Measurements from ENCODE around the gene UGT1A4. TPM values are rescaled to one million over a fixed set of nuclear protein-coding genes. Genes with fewer than 3 reads are reported as not detected.
A peak's percentile ranks its signal among the peaks of the same experiment; 100 is the strongest.

UGT1A4 gene
- total RNA-seq, 2 donors from 2014 or later: not detected

DNA sequence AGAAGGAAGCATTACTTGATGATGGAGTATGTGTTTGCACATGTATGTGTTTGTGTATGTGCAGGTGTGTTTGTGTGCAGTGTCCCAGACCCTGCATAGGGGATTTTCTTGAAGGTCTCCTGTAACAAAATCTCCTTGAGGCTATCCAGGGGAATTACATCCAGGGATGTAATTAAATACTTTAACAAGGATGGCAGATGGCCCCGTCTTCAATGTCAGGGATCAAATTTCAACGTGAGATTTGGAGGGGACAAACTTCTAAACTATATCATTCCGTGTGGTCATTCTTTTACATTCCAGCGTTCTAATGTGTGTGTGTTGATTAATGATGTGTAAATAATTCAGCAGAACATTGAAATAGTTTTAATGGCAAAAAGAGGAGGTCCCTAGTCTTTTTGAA lies 43.5 kb upstream of the UGT1A4 start:
- Histone ChIP-seq H3K4me3 (no peak overlapping the region), H3K4me1 (replicated peaks) (no peaks in the 10 kb centered on the region), H3K36me3 (no peaks in the 10 kb centered on the region), H3K27ac (no peak overlapping the region), H3K27me3 (replicated peaks; ENCODE audit: insufficient read depth) (no peaks in the 10 kb centered on the region), H3K9me3 (no peaks in the 10 kb centered on the region)
- TF ChIP-seq POLR2AphosphoS5 (IDR thresholded peaks at IDR 0.05) (no peak), POLR2A (IDR thresholded peaks at IDR 0.05) (no peak)
- TF ChIP-seq, protein P1, sequence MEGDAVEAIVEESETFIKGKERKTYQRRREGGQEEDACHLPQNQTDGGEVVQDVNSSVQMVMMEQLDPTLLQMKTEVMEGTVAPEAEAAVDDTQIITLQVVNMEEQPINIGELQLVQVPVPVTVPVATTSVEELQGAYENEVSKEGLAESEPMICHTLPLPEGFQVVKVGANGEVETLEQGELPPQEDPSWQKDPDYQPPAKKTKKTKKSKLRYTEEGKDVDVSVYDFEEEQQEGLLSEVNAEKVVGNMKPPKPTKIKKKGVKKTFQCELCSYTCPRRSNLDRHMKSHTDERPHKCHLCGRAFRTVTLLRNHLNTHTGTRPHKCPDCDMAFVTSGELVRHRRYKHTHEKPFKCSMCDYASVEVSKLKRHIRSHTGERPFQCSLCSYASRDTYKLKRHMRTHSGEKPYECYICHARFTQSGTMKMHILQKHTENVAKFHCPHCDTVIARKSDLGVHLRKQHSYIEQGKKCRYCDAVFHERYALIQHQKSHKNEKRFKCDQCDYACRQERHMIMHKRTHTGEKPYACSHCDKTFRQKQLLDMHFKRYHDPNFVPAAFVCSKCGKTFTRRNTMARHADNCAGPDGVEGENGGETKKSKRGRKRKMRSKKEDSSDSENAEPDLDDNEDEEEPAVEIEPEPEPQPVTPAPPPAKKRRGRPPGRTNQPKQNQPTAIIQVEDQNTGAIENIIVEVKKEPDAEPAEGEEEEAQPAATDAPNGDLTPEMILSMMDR (IDR thresholded peaks at IDR 0.05): no peak
- intact Hi-C loops (cut with DNase I): no loop called here
- no peak for DNase-seq (ENCODE audit: low spot score)
- 13% methylated on average over 4 of the region's 4 CpGs for WGBS

DNA sequence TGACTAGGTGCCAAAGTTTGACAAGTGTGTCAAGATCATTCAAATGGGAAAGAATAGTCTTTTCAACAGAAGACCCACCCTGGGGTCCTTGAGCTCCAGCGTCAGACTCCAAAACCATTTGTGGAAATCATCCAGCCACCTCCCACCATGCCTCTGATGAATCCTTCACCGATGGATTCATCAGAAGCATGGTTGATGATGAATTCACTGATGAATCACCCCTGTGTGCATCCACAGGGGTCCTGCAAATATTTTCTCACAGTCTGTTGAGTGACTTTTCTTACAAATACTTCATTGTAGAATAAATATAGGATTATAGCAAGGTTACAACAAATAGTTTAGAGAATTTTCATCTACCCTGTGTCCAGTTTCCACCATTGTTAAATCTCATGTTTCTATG lies 42.5 kb upstream of the UGT1A4 start:
- intact Hi-C loops (cut with DNase I): no loop called here
- no peaks in the 10 kb centered on the region for H3K27me3 ChIP-seq (replicated peaks; ENCODE audit: insufficient read depth)
- no peak overlapping the region for H3K27ac ChIP-seq
- no peaks in the 10 kb centered on the region for H3K4me1 ChIP-seq (replicated peaks)
- no peaks in the 10 kb centered on the region for H3K36me3 ChIP-seq
- DNase-seq (ENCODE audit: low spot score): no peak
- no peak overlapping the region for H3K4me3 ChIP-seq
- TF ChIP-seq, protein P1 (IDR thresholded peaks at IDR 0.05): no peak
- no peak for TF ChIP-seq POLR2A (IDR thresholded peaks at IDR 0.05)
- no peak for TF ChIP-seq POLR2AphosphoS5 (IDR thresholded peaks at IDR 0.05)
- H3K9me3 ChIP-seq: no peaks in the 10 kb centered on the region
- WGBS: 80% methylated on average over 2 of the region's 2 CpGs

- Histone ChIP-seq H3K27ac (no peak overlapping the region), H3K4me1 (replicated peaks) (no peaks in the 10 kb centered on the region), H3K27me3 (replicated peaks; ENCODE audit: insufficient read depth) (no peaks in the 10 kb centered on the region), H3K36me3 (no peaks in the 10 kb centered on the region), H3K9me3 (no peaks in the 10 kb centered on the region), H3K4me3 (no peak overlapping the region)
- WGBS: 15% methylated on average over 4 of the region's 4 CpGs
- TF ChIP-seq POLR2A (IDR thresholded peaks at IDR 0.05): no peak
- peak; percentile 67 for TF ChIP-seq POLR2AphosphoS5 (IDR thresholded peaks at IDR 0.05)
- peak; percentile 67 for DNase-seq (ENCODE audit: low spot score)
- intact Hi-C loops (cut with DNase I): no loop called here
Observed at GRCh38 chr2:233679196-233679595, 39.3 kb upstream of the UGT1A4 start.

- no peaks in the 10 kb centered on the region for H3K27me3 ChIP-seq (replicated peaks; ENCODE audit: insufficient read depth)
- no peak overlapping the region for H3K4me3 ChIP-seq
- intact Hi-C loops (cut with DNase I): no loop called here
- no peaks in the 10 kb centered on the region for H3K36me3 ChIP-seq
- no peak for DNase-seq (ENCODE audit: low spot score)
- H3K9me3 ChIP-seq: no peaks in the 10 kb centered on the region
- H3K27ac ChIP-seq: no peak overlapping the region
- no peaks in the 10 kb centered on the region for H3K4me1 ChIP-seq (replicated peaks)
- WGBS: 83% methylated on average over 4 of the region's 4 CpGs
- TF ChIP-seq, protein P1 (IDR thresholded peaks at IDR 0.05): no peak
- TF ChIP-seq POLR2AphosphoS5 (IDR thresholded peaks at IDR 0.05): no peak
- TF ChIP-seq POLR2A (IDR thresholded peaks at IDR 0.05): no peak
Observed at GRCh38 chr2:233680361-233681045, 38.0 kb upstream of the UGT1A4 start.

GRCh38 chr2:233681521-233682099 lies 36.9 kb upstream of the UGT1A4 start, which contains the start of gene UGT1A7:
UGT1A7 (plus strand) TSS chr2:233681901; CDS start chr2:233681938, 37 bp downstream.
- Histone ChIP-seq H3K36me3 (no peaks in the 10 kb centered on the region), H3K9me3 (no peaks in the 10 kb centered on the region), H3K4me1 (replicated peaks) (no peaks in the 10 kb centered on the region), H3K27me3 (replicated peaks; ENCODE audit: insufficient read depth) (no peaks in the 10 kb centered on the region), H3K27ac (no peak within 1 kb of the TSS), H3K4me3 (no peak within 1 kb of the TSS)
- intact Hi-C loops (cut with DNase I): no loop called here
- DNase-seq (ENCODE audit: low spot score): no peak
- WGBS: 81% methylated on average over 5 of the region's 5 CpGs
- TF ChIP-seq, protein P1 (IDR thresholded peaks at IDR 0.05): no peak
- TF ChIP-seq POLR2AphosphoS5 (IDR thresholded peaks at IDR 0.05) (no peak), POLR2A (IDR thresholded peaks at IDR 0.05) (no peak)
